IPS-18c (cell line): ENCODE measurements around the gene TMOD1.

Source experiments
- H3K4me3 ChIP-seq: 2 replicates; pipeline ENCODE4 v1.7.0; 2013; ENCODE audit warnings: low read depth, mild to moderate bottlenecking, low read length, moderate library complexity; ENCODE audit not compliant: insufficient read depth
- H3K9me3 ChIP-seq: one replicate; pipeline ENCODE4 v1.6.1; 2013; ENCODE audit warnings: mild to moderate bottlenecking, low read length, moderate library complexity; ENCODE audit not compliant: control insufficient read depth, insufficient read depth

TMOD1 gene

GRCh38 chr9:97553841-97554240 is 52.4 kb downstream of the TMOD1 start:
- H3K9me3 ChIP-seq = no peaks in the 10 kb centered on the region
- no peak overlapping the region for H3K4me3 ChIP-seq

GRCh38 chr9:97554566-97555075 is 53.2 kb downstream of the TMOD1 start:
- H3K9me3 ChIP-seq = no peaks in the 10 kb centered on the region
- H3K4me3 ChIP-seq = no peak overlapping the region

- no peaks in the 10 kb centered on the region for H3K9me3 ChIP-seq
- H3K4me3 ChIP-seq = no peak overlapping the region
Observed at GRCh38 chr9:97555164-97555563, 53.7 kb downstream of the TMOD1 start.

DNA sequence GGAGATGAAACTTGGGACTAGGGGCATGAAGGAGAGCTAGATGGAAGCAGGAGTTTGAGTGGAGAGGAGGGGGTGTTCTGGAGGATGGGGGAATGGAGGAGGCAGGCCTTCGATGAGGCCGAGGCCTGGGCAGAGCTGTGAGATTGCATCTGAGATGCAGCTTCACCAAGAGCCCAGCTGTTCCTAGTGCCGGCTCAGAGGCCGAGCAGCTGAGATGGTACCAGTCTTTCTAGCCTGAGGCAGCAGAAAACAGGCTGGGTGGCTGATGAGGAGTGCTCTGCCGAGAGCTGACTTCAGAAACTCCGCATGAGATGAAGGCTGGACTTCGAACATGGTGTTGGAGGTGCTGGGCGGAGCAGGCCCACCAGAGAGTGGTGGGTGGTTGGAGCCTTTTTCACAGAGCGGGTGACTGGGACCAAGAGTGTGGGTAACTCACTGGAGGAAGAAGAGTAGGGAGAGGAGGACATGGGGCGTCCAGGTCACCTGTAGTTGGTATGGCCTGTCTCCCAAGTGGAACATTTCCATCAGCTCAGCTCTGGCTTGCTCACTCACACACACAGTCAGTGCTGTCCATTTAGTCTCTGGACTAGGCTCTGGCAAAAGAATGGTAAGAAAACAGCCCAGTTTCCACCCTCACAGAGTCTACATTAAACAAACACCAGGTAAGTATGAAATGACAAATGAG is 54.7 kb downstream of the TMOD1 start:
- no peaks in the 10 kb centered on the region for H3K9me3 ChIP-seq
- H3K4me3 ChIP-seq = no peak overlapping the region

- Histone ChIP-seq H3K9me3 (no peaks in the 10 kb centered on the region), H3K4me3 (no peak overlapping the region)
Observed at GRCh38 chr9:97556721-97557605, 55.5 kb downstream of the TMOD1 start.

GRCh38 chr9:97557606-97558095 is 56.2 kb downstream of the TMOD1 start:
- Histone ChIP-seq H3K9me3 (peaks cover 2% of the 10 kb centered on the region), H3K4me3 (no peak overlapping the region)

DNA sequence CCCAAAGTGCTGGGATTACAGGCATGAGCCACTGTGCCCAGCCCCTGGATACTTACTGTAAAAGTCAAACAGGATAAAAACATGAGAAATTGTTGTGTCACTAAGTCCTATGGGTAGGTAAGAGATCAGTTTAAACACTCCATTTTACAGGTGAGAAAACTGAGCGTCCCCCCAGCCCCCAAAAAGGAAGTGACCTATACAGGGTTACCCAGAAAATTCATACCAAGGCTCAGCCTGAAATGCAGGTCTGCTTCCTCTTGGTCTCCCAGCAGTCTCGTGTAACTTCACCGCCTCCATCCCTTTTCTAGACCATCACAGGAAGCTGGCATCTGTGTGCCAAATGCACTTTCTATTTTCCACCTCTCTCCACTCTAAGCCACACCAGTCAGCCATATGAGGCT is 57.2 kb downstream of the TMOD1 start:
- peaks cover 2% of the 10 kb centered on the region for H3K9me3 ChIP-seq
- no peak overlapping the region for H3K4me3 ChIP-seq

- H3K9me3 ChIP-seq = peaks cover 2% of the 10 kb centered on the region
- no peak overlapping the region for H3K4me3 ChIP-seq
Observed at GRCh38 chr9:97559111-97559514, 57.6 kb downstream of the TMOD1 start.

GRCh38 chr9:97560154-97560553 is 58.7 kb downstream of the TMOD1 start:
- no peak overlapping the region for H3K4me3 ChIP-seq
- peaks cover 2% of the 10 kb centered on the region for H3K9me3 ChIP-seq

DNA sequence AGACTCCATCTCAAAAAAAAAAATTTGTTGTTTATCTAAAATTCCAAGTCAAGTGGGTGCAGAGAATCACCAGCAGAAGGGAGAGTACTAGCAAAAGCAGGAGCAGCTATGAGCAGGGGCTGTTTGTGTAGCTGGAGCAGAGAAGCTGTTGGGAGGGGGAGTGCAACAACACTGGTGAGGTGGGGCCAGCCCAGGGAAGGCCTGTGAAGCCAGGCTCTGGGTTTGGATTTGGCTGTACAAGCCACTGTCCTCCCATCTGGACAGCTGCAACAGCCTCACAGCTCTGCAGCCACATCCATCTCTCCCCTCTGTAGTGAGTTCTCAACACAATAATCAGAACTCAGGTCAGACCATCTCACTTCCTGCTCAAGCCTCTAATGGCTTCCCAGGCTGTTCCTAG is 59.4 kb downstream of the TMOD1 start:
- H3K9me3 ChIP-seq = peaks cover 2% of the 10 kb centered on the region
- H3K4me3 ChIP-seq = no peak overlapping the region

DNA sequence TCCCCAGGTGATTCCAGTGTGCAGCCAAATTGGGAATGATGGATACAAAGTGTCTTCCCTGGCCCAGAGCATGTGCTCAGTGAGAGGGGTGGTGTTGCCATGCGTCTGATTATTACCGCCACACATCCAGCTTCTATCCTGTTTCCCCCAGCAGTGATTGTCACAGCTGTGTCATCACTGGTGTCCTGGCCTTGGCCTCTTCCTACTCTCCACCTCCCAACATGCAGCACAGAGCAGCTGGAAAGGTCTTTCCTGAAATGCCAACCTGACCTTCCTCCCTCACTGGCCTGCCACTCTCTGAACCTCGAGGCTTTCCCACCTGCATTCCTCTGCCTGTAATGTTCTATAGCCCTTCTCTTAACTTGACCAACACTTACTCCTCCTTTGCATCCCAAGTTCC is 60.0 kb downstream of the TMOD1 start:
- H3K4me3 ChIP-seq = no peak overlapping the region
- peaks cover 2% of the 10 kb centered on the region for H3K9me3 ChIP-seq

GRCh38 chr9:97562542-97562941 is 61.1 kb downstream of the TMOD1 start:
- Histone ChIP-seq H3K4me3 (no peak overlapping the region), H3K9me3 (peaks cover 2% of the 10 kb centered on the region)

GRCh38 chr9:97563458-97564135 is 62.1 kb downstream of the TMOD1 start:
- Histone ChIP-seq H3K4me3 (no peak overlapping the region), H3K9me3 (peaks cover 2% of the 10 kb centered on the region)

DNA sequence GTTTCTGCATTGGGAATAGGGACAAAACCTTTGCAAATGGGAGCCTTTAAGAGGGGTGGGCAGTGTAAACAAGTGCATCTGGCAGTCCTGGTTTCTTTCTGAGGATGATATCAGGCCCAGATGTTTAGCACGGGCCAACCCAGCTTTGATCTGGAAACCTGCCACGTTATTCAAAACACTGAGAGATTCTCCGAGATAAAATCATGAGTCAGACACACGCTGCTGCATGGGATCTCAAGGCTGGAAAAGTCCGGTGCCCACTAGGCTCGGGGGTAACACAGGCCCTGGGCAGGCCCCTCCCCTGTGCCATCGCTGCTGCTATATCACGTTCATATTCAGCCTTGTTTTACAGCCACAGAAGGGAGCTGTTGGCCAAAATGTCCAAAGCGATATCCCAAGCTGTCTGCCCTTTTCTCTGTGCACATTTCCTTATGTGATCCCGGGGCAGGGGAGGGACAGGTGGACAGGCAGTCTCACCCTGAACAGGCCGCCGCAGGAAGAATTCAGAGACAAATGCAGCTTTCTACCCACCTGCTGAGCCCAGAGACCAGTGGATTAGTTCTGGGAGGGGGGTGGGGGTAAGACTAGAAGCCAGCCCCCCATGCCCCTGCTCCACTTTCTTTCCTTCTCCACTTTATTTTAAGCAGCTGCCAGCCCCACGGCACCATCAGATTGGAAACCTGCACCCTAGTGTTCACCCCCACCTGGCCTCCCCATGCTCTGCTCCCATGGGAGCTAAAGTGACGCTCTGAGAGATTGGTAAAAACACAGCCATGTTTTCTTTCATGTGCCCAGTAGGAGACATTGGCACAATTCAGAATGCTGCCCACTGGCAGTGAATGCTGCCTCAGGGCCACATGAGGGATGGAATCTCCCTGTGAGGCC is 63.1 kb downstream of the TMOD1 start:
- Histone ChIP-seq H3K9me3 (peaks cover 2% of the 10 kb centered on the region), H3K4me3 (no peak overlapping the region)

DNA sequence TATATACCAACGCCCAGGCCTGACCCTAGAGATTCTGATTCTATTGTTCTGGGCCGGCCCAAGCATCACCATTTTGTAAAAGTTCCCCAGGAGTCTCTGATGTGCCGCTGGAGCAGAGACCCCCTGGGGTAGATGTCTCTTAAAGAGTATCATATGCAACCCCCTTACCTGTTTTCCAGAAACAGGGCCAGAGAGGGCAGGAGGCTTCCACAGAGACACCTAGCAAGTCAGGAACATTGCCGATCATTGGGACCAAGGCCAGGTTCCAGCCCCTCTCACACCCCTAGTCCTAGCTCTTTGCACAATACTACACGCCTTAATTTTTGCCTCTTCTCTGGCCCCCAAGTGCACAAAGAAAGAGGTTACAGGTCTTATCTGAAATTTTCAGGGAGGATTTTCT is 63.8 kb downstream of the TMOD1 start:
- Histone ChIP-seq H3K4me3 (no peak overlapping the region), H3K9me3 (peaks cover 2% of the 10 kb centered on the region)

- H3K4me3 ChIP-seq = no peak overlapping the region
- H3K9me3 ChIP-seq = peaks cover under 1% of the 10 kb centered on the region
Observed at GRCh38 chr9:97567182-97567893, 65.9 kb downstream of the TMOD1 start.
